ELF-1 (cell line): ENCODE results near the gene DNAH8.
"Not testable (repeated sequence)": the region's sequence is repeated elsewhere in the genome, so short reads cannot be mapped to it uniquely, and the experiment has no call there.

Experiments
- DNase-seq: peaks from one replicate; pipeline ENCODE4 v3.0.0-alpha.2; 2016; ENCODE audit warnings: low read depth, low spot score

DNAH8 gene

DNA sequence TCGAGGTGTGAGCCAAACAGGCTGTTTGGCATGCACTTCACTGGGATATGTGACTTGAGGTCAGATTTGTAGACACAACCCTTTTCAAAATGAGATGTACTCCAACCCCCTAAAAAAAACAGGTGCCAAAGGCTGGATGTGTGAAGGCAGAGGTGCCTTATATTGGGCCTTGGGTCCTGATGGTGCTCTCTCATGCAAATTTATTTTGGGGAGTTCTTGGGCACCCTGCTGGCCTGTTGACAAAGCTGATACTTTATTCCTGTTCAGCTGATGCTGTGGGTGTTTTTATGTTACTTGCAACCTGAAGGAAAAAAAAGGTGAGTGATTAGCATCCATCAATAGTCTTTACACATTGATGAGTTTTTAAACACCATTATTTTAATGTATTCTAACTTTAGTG, 121.5 kb downstream of the DNAH8 start:
- DNase-seq, result no peak

DNA sequence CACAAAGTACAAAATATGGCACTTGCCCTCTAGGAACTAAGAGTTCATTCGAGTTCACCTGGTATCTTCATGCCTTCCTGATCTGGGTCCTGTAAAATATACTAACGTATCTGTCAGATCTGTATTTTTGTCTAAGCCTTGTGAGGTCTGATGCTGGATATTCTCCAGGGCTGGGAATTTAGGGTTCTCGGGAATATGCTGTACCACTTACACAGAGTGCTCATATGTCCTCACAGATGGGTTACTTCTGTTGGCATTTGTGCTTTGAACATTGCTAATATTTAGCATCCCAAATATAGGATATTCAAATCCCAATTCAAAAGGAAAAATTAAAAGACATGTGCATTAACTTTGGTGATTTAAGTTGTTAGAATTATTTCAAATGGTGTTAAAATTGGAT, 122.0 kb downstream of the DNAH8 start:
- no peak for DNase-seq

DNA sequence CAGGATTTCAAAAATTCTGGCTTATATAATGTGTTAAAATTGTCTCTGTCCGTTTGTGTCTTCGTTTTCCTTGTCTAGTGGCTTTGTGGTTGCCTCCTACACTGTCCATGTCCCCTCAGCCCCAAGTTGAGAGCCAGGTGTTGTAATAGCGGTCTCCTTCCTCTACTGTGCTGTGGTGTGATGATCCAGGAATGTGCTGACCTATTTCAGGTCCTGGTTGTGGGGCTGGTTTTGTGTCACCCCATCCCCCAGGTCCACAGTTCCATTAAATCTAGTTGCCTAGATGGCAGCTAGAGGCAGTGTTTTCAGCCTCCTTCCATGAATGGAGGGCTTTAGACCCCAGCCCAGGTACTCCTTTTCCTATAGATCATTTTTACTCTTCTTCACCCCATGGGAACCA, 128.7 kb downstream of the DNAH8 start:
- peak; percentile 12 for DNase-seq

DNA sequence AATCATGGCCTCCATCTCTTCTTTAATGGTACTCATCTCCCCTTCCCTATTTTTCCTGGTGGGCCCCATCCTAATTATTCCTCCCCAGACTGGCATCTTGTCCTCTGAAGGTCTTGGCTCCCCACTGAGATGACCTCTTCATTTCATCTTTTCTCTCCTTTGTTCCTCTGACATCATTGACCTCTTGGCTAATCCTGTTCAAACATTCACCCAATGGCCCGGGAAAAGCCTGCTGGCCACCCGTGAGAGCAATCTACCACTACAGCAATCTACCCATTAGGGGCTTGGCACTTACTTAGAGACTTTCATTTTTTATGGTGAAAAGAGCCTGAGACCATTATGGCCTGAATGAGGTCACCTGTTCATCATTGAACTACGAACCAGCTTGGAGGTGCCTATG, 130.8 kb downstream of the DNAH8 start:
- no peak for DNase-seq

DNA sequence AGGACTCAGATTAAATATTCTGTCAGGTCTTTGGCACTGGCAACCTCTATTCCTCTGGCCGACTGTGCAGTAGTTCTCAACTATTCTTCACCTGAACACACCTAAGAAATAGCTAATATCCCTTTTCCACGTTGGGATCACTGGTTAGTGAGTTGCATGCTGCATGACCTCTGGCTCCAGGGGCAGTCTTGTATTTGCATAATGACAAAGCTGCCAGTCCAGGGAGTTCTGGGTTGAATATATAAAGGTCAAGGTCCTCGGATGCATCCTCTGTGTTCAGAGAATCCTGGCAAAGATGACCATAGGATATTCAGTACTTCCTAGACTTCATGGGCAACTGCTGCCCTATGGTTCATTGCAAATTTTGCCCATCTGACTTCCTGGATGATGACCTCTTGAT, 131.2 kb downstream of the DNAH8 start:
- no peak for DNase-seq

DNA sequence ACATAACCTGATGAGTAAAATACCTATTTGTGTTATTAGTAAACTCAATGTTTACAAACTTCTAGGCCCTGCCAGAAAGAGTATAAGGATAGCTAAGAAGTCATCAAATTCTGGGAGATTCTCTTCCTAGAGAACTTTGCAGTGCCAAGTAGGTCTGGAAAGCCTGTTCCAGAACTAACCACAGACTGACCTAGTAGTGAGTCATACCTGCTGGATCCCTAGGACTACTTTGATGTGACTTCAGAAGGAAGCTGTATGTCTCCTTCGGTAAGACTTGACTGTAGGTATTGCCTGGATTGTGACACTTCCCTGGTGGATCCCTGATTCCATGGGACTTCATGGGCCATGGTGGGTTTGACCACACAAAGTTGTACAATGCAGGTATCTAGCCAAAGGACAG, 131.7 kb downstream of the DNAH8 start:
- DNase-seq, result no peak

DNA sequence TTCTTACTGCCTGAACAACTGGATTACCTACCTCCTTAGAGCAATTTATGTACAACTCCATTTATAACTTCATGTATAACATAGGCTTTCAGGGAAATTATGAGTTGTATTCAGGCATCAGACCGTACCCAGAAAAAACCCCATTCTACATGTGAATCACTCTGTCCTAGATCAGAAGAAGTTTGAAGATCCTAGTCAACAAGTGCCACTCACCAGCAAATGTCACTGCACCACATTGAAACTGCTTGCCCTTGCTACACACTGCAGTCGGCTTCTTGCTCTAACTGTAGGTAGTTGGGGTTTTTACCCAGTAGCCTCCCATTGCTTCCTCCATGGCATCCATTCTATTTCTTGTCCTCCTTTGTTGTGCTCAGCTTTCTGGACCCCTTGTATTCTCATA, 132.4 kb downstream of the DNAH8 start:
- DNase-seq, result no peak

DNA sequence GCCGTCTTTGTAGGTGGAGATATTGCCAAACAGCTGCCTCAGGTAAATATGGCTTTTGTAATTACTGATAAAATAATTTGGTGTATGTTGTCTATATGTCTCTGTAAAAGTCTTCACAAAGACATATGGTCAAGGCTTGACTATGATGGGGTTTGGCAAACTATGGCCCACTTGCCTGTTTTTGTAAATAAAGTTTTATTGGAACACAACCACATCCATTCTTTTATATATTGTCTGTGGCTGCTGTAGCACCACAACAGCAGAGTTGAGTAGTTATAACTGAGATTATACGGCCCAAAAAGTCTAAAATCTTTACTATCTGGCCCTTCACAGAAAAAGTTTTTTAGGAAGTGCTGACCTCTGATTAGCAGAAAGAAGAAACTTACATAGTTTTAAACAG, 133.6 kb downstream of the DNAH8 start:
- no peak for DNase-seq

DNA sequence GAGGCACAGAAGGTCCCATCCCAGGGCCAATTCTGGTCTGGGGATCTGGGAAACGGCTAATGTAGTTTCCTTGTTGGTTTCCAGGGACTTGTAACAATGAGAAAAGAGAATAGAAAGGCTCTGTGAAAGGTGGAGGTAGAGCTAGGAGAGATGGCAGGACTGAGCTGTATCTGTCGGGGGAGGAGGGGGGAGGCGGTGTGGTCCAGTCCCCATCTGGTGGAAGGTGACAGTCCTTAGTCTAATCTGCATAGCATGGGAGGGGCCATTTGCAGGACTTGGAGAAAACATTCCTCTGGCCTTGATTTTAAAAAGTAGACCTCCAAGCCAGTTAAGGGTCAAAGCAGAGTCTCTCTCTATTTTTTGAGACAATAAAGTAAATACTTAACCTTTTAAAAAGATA, 137.1 kb downstream of the DNAH8 start:
- no peak for DNase-seq

DNA sequence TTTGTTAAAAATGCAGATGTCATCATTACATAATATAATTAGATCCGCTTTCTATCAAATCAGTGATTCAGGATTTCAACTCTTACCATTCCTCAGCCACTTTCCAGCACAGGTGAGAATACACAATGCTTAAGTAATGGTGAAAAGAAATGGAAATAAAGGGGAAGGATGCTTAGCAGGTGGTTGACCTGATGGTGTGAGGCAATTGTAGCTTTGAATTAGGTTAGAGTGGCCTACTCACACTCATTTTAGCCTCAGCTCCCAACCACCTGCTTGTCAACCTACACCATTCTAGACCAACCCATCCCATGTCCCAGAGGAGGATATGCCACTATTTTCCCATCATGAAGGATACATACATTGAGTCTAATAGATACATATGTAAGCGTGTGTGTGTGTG, 138.1 kb downstream of the DNAH8 start:
- DNase-seq, result no peak

DNA sequence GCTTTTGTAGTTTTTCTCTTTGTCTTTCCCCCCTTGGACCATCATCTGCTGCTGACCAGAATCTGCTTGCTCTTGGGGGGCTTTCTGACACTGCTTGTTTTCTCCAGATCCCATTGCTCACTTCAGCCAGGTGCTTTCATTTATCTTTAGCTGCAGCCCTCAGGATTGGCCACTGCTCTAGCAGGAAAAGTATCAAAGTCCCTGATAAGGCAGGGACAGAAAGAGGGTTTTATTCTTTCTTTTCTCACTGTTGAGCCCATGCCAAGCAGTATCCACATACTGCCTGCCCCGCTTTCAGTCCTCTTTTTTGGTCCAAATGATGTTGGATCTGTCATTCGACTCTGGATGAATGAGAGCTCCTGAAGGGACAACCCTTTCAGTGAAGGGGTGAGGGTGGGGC, 141.4 kb downstream of the DNAH8 start:
- no peak for DNase-seq

DNA sequence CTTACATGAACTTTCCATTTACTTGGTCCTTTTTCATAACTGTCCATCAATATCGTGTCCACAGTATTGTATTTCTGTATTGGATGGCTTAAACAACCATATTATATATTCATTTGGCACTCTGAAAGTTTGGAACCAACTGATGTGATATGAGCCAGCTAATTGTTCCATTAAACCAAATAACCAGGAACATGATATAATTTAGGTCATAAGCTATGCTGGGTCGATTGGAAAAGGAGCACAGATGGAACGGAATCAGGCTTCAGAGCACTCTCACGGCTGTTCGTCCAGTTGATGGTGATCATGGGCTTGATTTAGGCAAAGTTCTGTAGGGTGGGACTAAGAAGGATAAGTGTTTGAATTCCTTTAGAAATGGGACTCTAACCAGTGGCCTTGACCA, 142.7 kb downstream of the DNAH8 start:
- DNase-seq, result no peak

DNA sequence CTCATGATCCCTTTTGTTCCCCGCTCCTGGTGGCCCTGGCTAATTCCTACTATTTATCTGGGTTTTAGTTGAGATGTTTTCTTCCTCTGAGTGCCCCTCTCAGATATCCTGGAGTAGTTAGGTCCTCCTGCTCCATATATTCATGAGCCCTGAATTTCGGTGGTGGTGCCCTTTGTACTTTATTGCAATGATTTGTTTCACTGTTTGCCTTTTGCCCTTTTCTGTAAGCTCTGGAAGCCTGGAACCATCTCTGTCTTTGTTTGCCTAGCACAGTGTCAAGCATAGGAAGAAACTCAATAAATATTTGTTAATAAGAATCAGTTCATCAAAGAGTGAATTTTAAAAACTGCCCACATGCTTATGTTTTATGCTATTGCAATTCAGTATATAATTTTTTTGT, 144.9 kb downstream of the DNAH8 start:
- no peak for DNase-seq

DNA sequence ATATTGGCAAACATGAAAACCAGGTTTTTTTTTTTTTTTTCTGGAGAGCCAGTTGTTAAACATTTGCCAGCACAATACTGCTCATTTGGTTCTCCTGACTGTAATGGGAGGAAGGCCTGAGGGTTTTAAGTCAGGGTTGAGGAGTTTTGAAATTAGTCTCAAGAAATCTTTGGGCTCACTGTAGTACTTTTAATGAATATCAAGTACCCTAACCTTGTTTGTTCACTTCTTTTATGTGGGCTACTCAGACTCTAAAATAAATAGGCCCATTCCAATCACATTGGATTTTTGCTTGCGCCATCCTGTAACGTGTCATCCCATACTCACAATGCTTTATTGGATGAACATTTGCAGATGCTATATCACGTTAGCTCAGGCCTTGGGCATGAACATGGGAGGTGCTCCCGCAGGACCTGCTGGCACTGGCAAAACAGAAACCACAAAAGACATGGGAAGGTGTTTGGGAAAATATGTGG, 146.9 kb downstream of the DNAH8 start:
- no peak for DNase-seq

DNA sequence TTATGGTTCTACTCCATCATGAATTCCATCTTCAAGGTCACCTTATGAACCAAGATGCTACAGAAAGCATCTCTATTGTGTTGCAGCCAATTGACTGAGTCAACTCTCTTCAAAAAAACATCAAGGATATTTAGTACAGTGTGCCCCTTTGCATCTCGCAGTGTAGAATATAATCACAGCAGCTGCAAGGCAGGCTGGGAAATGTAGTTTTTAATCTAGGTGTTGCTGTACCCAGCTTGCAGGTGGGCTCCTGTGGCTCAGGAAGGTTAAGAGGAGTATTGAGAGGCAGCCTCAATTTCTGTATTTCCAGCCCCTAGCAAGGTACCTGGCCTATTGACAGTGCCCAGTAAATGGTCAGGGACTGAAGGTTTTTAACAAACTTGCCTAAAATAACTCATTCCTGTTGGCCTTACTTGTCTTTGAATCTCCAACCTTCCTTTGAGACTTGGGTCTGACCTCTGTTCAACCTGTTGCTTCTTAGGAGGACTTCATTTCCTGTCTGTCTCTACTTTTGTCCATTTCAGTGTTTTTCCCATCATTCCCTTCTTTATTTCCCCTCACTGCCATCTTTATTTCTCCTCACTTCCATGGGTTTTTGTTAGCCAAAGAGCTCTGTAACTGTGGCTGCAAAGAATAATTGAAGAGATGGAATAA, 150.5 kb downstream of the DNAH8 start:
- no peak for DNase-seq

DNA sequence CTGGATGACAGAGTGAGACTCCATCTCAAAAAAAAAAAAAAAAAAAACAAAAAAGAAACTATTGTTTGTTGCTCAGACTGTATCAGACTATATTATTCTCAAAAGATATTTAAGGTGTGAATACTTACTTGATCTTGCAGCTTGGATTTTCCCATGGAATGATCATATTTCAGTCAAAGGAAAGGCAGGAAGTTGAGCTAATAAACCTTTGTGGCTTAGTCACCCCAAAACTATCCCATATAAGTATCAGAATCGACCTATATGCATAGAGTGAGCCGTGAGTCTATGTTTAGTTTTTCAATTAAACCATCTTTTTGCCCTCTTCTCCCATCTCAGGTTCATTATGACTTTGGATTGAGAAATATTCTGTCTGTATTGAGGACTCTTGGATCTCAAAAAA, 152.6 kb downstream of the DNAH8 start:
- DNase-seq, result no peak

DNA sequence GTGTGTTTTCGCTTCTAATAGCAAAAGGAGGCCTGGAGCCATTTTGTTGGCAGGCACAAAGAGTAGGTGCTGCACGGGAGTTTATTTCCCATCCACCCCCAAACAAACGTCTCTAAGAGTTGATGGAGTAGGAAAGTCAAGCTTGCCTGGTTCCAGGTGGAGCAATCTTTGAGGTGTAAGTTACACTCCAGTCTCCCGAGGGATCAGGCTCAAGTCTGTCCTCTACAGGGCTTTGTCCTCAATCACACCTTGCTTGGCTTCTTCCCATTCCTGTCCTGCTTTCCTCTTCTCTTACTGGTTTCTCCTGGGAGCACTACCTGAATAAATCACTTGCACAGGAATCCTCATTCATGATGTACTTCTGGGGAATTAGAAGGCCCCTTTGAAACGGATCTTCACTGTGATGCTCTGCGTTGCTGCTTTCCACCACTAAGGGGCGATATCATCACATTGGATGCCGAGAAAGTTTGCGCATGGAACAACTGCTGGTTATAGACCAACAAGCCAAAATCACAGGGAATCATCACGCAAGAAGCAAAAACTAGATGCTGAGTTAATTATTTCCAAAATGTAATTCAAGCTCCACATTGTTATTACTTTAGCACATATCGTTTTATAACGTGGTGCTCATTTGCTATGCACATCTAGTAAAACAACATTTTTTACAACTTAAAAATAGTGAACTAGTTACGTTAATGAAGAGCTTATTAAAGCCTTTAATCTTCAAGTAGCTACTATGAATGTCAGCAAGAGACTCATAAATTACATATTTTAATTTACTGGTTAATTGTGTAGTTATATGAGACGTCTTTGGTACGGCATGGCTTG, 156.8 kb downstream of the DNAH8 start:
- peak; percentile 71 for DNase-seq

DNA sequence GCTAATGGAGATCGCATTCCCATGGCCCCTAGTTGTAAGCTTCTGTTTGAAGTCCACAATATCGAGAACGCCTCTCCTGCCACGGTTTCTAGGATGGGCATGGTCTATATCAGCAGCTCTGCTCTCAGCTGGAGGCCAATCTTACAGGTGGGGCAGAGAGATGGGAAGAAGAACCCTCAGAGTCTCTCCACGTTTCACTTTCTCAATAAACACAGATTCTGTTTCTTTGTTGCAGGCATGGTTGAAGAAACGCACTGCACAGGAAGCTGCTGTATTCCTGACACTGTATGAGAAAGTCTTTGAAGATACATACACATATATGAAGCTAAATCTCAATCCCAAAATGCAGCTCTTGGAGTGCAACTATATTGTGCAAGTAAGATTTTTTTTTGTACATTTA, 157.9 kb downstream of the DNAH8 start:
- DNase-seq, result no peak

DNA sequence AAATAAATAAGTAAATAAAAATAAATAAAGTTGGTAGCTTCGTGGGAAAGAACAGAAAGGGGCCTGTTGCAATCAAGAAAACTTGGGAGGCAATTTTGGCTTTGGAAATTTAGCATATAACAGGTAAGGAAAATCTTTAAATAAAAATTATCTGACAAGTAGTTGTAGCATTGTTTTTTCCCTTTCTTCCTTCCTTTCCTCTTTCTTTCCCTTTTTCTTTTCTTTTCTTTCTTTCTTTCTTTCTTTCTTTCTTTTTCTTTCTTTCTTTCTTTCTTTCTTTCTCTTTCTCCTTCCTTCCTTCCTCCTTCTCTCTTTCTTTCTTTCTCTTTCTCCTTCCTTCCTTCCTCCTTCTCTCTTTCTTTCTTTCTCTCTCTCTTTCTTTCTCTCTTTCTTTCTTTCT, 158.7 kb downstream of the DNAH8 start:
- DNase-seq, result not testable (repeated sequence)

DNA sequence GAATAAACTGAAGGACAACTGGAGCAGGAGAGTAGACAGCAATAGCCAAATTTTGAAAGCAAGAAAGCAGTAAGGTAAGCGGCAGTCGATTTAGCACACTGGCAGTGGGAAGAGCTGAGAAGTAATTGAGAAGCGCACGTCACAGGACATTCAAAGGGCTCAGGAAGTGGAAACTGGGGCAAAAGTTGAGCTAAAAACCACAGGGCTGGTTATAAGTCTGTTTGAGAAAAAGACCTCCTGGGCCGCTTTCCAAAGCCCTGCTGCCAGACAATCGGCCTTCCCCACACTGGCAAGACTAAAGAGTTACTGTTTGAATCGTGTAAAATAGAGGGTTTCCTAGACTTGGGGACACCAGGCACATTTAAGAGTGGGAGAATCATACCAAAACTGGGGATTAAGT, 161.4 kb downstream of the DNAH8 start:
- DNase-seq, result no peak

DNA sequence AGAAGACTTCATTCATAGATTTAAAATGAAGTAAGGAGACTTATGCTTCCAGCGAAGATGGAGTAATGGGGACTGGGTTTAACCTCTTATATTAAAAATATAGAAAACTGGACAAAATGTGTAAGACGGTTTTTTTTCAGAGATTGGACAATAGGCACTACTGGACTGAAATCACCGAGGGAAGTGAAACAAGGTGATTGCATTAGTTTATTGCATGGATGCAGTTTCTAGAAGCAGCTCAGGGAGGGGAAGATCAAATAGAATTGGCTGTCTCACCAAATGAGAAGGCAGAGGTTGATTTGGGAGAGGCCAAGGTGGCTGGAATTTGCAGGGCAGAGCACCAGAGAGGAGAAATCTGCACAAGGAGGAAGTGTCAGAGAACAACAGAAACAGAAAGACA, 162.6 kb downstream of the DNAH8 start:
- no peak for DNase-seq

DNA sequence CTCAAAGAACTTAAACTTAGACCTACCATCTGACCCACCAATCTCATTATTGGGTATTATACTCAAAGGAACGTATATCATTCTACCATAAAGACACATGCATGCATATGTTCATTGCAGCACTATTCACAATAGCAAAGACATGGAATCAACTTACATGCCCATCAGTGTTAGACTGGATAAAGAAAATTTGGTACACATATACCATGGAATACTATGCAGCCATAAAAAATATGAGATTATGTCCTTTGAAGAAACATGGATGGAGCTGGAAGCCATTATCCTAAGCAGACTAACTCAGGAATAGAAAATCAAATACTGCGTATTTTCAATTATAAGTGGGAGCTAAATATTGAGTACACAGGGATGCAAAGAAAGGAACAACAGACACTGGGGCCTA, 167.0 kb downstream of the DNAH8 start:
- no peak for DNase-seq

DNA sequence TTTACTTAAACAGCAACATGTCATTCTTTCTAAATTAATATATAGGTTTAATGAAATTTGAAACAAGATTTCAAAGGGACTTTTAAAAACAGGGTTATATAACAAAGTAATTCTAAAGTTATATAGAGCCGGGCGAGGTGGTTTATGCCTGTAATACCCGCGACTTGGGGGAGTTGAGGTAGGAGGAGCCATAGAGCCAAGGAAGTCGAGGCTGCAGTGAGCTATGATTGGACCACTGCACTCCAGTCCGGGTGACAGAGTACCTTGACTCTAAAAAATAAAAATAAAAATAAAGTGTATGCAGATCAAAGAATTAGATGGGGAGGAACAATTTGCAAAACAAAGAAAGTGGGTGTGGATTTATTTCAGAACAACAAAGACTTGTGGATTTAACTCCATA, 182.4 kb downstream of the DNAH8 start:
- DNase-seq, result no peak
